Lung (tissue), 12 donors: ENCODE data around the gene MED13L. TPM values are rescaled to one million over a fixed set of nuclear protein-coding genes. Genes with fewer than 3 reads are reported as not detected.

Source experiments
- ATAC-seq: fragments of 200-7000 bp; cut with Tn5 transposase; one replicate; pipeline ENCODE4 v1.9.1; 2020; ENCODE audit warnings: moderate number of reproducible peaks; ENCODE audit not compliant: insufficient read depth, low FRiP score
- DNase-seq, 3 donors: peaks; one replicate each; pipeline ENCODE4 v3.0.0-alpha.2; 2013 to 2017
- H3K27ac ChIP-seq, 2 donors: one replicate each; pipeline ENCODE4 v1.5.1; 2013; ENCODE audit warnings: mild to moderate bottlenecking in 2 of 2, moderate library complexity in 2 of 2, control low read depth in 1 of 2, inconsistent platforms in 1 of 2, low read depth in 1 of 2, low read length in 1 of 2
- H3K27me3 ChIP-seq, 3 donors: one replicate each; pipeline ENCODE4 v1.5.1; 2013; ENCODE audit warnings: low read length in 2 of 3; ENCODE audit not compliant: control insufficient read depth in 3 of 3, insufficient read depth in 3 of 3
- H3K36me3 ChIP-seq, 4 donors: one replicate each; pipeline ENCODE4 v1.5.1; 2013; ENCODE audit warnings: low read length in 4 of 4, mild to moderate bottlenecking in 1 of 4, moderate library complexity in 1 of 4; ENCODE audit not compliant: control insufficient read depth in 4 of 4, insufficient read depth in 4 of 4
- H3K4me1 ChIP-seq, 5 donors: one replicate each; pipeline ENCODE4 v1.5.1; 2013; ENCODE audit warnings: low read length in 5 of 5, mild to moderate bottlenecking in 2 of 5, moderate library complexity in 1 of 5; ENCODE audit not compliant: control insufficient read depth in 5 of 5, insufficient read depth in 5 of 5
- H3K4me3 ChIP-seq: one replicate; pipeline ENCODE4 v1.5.1; 2013; ENCODE audit warnings: mild to moderate bottlenecking, control low read depth, moderate library complexity
- H3K9ac ChIP-seq, 2 donors: one replicate each; pipeline ENCODE4 v1.5.1; 2013; ENCODE audit warnings: low read length in 2 of 2, control low read depth in 1 of 2; ENCODE audit not compliant: insufficient read depth in 1 of 2
- H3K9me3 ChIP-seq, 4 donors: one replicate each; pipeline ENCODE4 v1.5.1; 2013; ENCODE audit warnings: low read length in 3 of 4, mild to moderate bottlenecking in 1 of 4, moderate library complexity in 1 of 4; ENCODE audit not compliant: control insufficient read depth in 4 of 4, insufficient read depth in 3 of 4
- WGBS, 2 donors: extraction: QIAGEN DNeasy Blood & Tissue Kit; methylation state at CpG; one replicate each; pipeline ENCODE4 v1.1.7; 2013; 5-methylcytosine and 5-hydroxymethylcytosine counted together
- polyA plus RNA-seq, 2 donors: library from polyadenylated mRNA; stranded (reverse); fragments of 200-250 nt; gene quantifications; one replicate each; pipeline ENCODE4 v1.2.1, GENCODE V29; 2013
- total RNA-seq, 2 donors: library from RNA; depleted of rRNA in 1 of 2; stranded (reverse); fragments of >200 nt in 1 of 2; gene quantifications; one replicate each; pipeline ENCODE4 v1.2.1, GENCODE V29; 2014 to 2021
- TF ChIP-seq, protein P1 (sequence below): IDR thresholded peaks from 2 replicates; pipeline ENCODE4 v1.5.1; 2012; ENCODE audit warnings: mild to moderate bottlenecking; ENCODE audit errors: control extremely low read depth, extremely low read depth
- donor health status: control.
- donor health status: control.
- donor health status: Bipolar disorder and iron deficiency.
- donor health status: healthy.
- donor health status: DM: yes; HTN: yes; CAD: no.

Gene MED13L
- total and polyA plus RNA-seq, 4 donors = 18.2 to 329 (median 71.4) TPM

DNA sequence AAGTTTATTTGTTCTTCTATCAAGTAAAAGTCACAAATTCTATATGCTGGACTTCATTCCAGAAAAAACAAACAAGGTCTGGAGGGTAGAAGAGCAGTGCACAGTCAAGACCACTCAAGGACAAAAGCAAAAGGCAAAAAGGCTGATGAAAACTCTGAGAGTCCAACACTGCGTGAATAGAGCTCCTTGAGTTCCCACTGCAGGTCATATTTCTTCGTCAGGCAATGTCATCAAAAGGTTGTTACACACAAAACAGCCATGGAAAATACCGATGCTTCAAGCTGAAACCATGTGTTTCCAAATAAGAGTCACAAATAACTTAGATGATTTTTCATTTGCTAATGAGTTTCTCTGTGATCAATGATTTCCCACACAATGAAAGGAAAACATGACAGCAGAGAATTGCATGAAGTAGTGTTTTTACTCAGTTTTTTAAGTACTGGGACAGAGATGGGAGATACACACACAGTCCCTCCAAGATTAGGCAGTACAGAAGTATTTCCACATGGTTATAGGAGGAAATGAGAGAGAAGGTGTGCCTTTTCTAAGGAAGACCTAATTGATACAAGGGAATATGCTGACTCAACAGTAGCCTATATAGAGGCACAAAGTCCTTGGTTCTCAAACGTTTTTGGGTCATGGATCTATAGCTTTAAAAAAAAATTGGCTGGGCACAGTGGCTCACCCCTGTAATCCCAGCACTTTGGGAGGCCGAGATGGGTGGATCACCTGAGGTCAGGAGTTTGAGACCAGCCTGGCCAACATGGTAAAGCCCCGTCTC is 177.7 kb downstream of the MED13L start:
- DNase-seq (peak in 2 of 3 donors; percentile 19 to 53), ATAC-seq (no peak)
- Histone ChIP-seq H3K27me3 (no peaks in the 10 kb centered on the region), H3K9me3 (no peaks in the 10 kb centered on the region), H3K9ac (no peak overlapping the region), H3K4me3 (no peak overlapping the region), H3K36me3 (peaks cover 0 to 6% (median 2%) of the 10 kb centered on the region in 4 donors), H3K4me1 (peaks cover 2 to 18% (median 8%) of the 10 kb centered on the region in 5 donors), H3K27ac (no peak overlapping the region)
- 71 to 77% methylated on average over 6 of the region's 6 CpGs for WGBS, 2 donors
- TF ChIP-seq, protein P1, sequence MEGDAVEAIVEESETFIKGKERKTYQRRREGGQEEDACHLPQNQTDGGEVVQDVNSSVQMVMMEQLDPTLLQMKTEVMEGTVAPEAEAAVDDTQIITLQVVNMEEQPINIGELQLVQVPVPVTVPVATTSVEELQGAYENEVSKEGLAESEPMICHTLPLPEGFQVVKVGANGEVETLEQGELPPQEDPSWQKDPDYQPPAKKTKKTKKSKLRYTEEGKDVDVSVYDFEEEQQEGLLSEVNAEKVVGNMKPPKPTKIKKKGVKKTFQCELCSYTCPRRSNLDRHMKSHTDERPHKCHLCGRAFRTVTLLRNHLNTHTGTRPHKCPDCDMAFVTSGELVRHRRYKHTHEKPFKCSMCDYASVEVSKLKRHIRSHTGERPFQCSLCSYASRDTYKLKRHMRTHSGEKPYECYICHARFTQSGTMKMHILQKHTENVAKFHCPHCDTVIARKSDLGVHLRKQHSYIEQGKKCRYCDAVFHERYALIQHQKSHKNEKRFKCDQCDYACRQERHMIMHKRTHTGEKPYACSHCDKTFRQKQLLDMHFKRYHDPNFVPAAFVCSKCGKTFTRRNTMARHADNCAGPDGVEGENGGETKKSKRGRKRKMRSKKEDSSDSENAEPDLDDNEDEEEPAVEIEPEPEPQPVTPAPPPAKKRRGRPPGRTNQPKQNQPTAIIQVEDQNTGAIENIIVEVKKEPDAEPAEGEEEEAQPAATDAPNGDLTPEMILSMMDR = no peak

DNA sequence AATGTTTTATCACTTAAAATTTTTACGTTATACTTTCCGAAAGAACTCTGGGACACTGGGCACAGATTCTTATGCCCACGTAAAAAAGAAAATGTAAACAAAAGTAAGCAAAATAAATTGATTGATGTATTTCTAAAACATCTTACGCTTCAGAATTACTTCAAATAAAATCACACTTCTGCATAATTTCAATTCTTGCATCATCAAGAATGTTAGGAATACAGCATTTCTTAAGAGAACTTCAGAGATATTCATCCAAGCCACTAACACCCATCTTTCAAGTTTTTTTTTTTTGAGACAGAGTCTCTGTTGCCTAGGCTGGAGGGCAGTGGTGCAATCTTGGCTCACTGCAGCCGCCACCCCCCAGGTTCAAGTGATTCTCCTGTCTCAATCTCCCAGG is 180.6 kb downstream of the MED13L start:
- peaks cover 0 to 6% (median 2%) of the 10 kb centered on the region in 4 donors for H3K36me3 ChIP-seq
- no peak overlapping the region for H3K4me3 ChIP-seq
- 87 to 91% methylated on average over 5 of the region's 5 CpGs for WGBS, 2 donors
- TF ChIP-seq, protein P1 = no peak
- no peak overlapping the region for H3K9ac ChIP-seq
- H3K27me3 ChIP-seq = no peaks in the 10 kb centered on the region
- H3K9me3 ChIP-seq = no peaks in the 10 kb centered on the region
- DNase-seq = no peak
- H3K4me1 ChIP-seq = peaks cover 0 to 9% (median 6%) of the 10 kb centered on the region in 5 donors
- no peak overlapping the region for H3K27ac ChIP-seq
- no peak for ATAC-seq

DNA sequence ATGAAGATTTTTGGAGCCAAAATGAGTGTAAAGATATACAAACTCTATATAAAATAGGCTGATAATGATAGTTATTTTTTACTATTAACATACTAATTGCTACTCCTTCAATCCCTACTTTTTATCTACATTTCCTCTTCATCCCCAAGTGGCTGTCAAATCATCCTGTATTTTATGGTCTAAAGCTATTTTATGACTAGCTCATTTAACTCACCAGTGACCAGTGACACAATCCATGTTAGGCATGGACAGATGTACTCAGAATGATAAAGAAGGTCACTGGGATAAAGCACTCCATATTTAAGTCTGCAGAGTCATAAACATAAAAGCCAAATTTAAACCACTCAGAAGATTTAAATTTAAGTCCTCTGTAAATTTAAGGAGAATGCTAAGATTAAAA is 183.0 kb downstream of the MED13L start:
- Histone ChIP-seq H3K4me1 (peaks cover 0 to 4% (median 2%) of the 10 kb centered on the region in 5 donors), H3K27me3 (no peaks in the 10 kb centered on the region), H3K9me3 (no peaks in the 10 kb centered on the region), H3K27ac (no peak overlapping the region), H3K4me3 (no peak overlapping the region), H3K9ac (no peak overlapping the region), H3K36me3 (peaks cover 0 to 4% (median 2%) of the 10 kb centered on the region in 4 donors)
- TF ChIP-seq, protein P1 = no peak
- no peak for ATAC-seq
- DNase-seq = no peak
